HCT116 (cell line): ENCODE data around the gene IL21R.

Experiments
- EGR1 ChIP-seq: IDR thresholded peaks from 2 replicates; pipeline ENCODE4 v1.6.1; 2012; ENCODE audit warnings: low read depth
- ELF1 ChIP-seq: IDR thresholded peaks from 2 replicates; pipeline ENCODE4 v1.6.1; 2012; ENCODE audit warnings: low read depth, borderline replicate concordance
- EZH2 ChIP-seq: fragments of 200-600 bp; sonication (generic); IDR thresholded peaks from 2 replicates; pipeline ENCODE4 v1.6.1; 2017; ENCODE audit warnings: antibody characterized with exemption, mixed run types
- EZH2phosphoT487 ChIP-seq: fragments of 200-600 bp; IDR thresholded peaks from 2 replicates; pipeline ENCODE4 v1.6.1; 2018; ENCODE audit warnings: antibody characterized with exemption, borderline replicate concordance
- POLR2A ChIP-seq: IDR thresholded peaks from 2 replicates; pipeline ENCODE4 v1.7.0; 2011; ENCODE audit warnings: borderline replicate concordance; ENCODE audit not compliant: insufficient read depth, insufficient read length; ENCODE audit errors: extremely low read depth
- POLR2AphosphoS5 ChIP-seq: IDR thresholded peaks from 2 replicates; pipeline ENCODE4 v1.6.1; 2011; ENCODE audit warnings: mild to moderate bottlenecking, low read depth, low read length, moderate library complexity
- RAD21 ChIP-seq: IDR thresholded peaks from 2 replicates; pipeline ENCODE4 v1.6.1; 2012; ENCODE audit warnings: low read depth, mild to moderate bottlenecking
- SIN3A ChIP-seq: IDR thresholded peaks from 2 replicates; pipeline ENCODE4 v1.6.1; 2012; ENCODE audit warnings: low read depth
- SRF ChIP-seq: IDR thresholded peaks from 2 replicates; pipeline ENCODE4 v1.6.1; 2012; ENCODE audit warnings: low read depth
- TCF7L2 ChIP-seq: IDR thresholded peaks from 2 replicates; pipeline ENCODE4 v1.7.0; 2011; ENCODE audit warnings: borderline replicate concordance, inconsistent platforms; ENCODE audit not compliant: insufficient read depth, insufficient read length; ENCODE audit errors: extremely low read depth
- YY1 ChIP-seq: IDR thresholded peaks from 2 replicates; pipeline ENCODE4 v1.6.1; 2011; ENCODE audit warnings: low read length, low read depth, moderate library complexity, mild to moderate bottlenecking; ENCODE audit not compliant: insufficient replicate concordance; ENCODE audit errors: extremely low read depth
- TF ChIP-seq, protein P1 (sequence below), 3 experiments: fragments of 200-600 bp in 1 of 3; sonication (generic) in 1 of 3; IDR thresholded peaks in 2 of 3; conservative IDR thresholded peaks in 1 of 3; 2 replicates each; pipeline ENCODE4 v1.5.1; 2012 to 2017; ENCODE audit warnings: low read depth in 2 of 3, low read length in 2 of 3, antibody characterized with exemption in 1 of 3, borderline replicate concordance in 1 of 3, control low read depth in 1 of 3, mild to moderate bottlenecking in 1 of 3, mixed read lengths in 1 of 3, mixed run types in 1 of 3, moderate library complexity in 1 of 3; ENCODE audit not compliant: insufficient read depth in 1 of 3
- TF ChIP-seq, protein P2 (sequence below): IDR thresholded peaks from 2 replicates; pipeline ENCODE4 v1.6.1; 2012
- TF ChIP-seq, protein P3 (sequence below): IDR thresholded peaks from 2 replicates; pipeline ENCODE4 v1.6.1; 2012

DNA sequence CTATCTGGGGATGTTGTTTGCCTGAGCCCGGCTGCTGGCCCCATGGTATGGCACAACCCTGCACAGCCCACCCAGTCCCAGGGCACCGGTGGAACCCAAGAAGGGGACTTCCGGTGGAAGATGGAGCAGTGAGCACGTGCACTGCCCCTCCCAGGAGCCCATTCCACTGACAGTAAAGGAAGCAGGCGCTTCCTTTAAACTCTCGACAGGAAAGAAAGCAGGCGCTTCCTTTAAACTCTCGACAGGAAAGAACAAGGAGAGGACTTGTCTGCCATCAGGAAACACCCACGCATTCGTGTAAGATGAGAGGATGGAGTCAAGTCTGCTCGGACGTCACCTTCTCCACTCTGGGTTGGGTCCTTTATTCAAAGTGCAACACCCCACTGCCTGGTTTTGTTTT is 53.7 kb downstream of the IL21R start:
- TF ChIP-seq, protein P1, sequence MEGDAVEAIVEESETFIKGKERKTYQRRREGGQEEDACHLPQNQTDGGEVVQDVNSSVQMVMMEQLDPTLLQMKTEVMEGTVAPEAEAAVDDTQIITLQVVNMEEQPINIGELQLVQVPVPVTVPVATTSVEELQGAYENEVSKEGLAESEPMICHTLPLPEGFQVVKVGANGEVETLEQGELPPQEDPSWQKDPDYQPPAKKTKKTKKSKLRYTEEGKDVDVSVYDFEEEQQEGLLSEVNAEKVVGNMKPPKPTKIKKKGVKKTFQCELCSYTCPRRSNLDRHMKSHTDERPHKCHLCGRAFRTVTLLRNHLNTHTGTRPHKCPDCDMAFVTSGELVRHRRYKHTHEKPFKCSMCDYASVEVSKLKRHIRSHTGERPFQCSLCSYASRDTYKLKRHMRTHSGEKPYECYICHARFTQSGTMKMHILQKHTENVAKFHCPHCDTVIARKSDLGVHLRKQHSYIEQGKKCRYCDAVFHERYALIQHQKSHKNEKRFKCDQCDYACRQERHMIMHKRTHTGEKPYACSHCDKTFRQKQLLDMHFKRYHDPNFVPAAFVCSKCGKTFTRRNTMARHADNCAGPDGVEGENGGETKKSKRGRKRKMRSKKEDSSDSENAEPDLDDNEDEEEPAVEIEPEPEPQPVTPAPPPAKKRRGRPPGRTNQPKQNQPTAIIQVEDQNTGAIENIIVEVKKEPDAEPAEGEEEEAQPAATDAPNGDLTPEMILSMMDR (IDR thresholded peaks at IDR 0.05 in 2 of 3, conservative IDR thresholded peaks at IDR 0.05 in 1 of 3; ENCODE audit: borderline replicate concordance in 1 of 3, insufficient read depth in 1 of 3, low read depth in 2 of 3, low read length in 2 of 3): no peak
- TF ChIP-seq POLR2A (no peak), EGR1 (no peak), RAD21 (no peak), ELF1 (no peak), EZH2phosphoT487 (no peak), SIN3A (no peak), YY1 (no peak), EZH2 (no peak), SRF (no peak), POLR2AphosphoS5 (no peak), TCF7L2 (no peak)
- TF ChIP-seq, protein P2, sequence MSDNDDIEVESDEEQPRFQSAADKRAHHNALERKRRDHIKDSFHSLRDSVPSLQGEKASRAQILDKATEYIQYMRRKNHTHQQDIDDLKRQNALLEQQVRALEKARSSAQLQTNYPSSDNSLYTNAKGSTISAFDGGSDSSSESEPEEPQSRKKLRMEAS: no peak
- TF ChIP-seq, protein P3, sequence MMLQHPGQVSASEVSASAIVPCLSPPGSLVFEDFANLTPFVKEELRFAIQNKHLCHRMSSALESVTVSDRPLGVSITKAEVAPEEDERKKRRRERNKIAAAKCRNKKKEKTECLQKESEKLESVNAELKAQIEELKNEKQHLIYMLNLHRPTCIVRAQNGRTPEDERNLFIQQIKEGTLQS: no peak
